Activated CD8-positive, alpha-beta T cell treated with anti-CD3 and anti-CD28 coated beads for 36 hours (primary cell): Measurements from ENCODE around the gene CRIM1. TPM values are rescaled to one million over a fixed set of nuclear protein-coding genes. Genes with fewer than 3 reads are reported as not detected.

ENCODE experiments used
- ATAC-seq: fragments of 200-7000 bp; cut with Tn5 transposase; one replicate; pipeline ENCODE4 v1.10.0; 2021; ENCODE audit warnings: mild to moderate bottlenecking, moderate library complexity
- CTCF ChIA-PET: fragments of 350-600 bp; sonication (Branson Sonifier 250); formaldehyde crosslinking; loops from one replicate; lab custom pipeline; 2021; ENCODE audit warnings: antibody characterized with exemption; lab: Charles Lee
- POLR2A ChIA-PET: fragments of 350-600 bp; sonication (Branson Sonifier 250); formaldehyde crosslinking; loops from one replicate; lab custom pipeline; 2021; ENCODE audit warnings: antibody characterized with exemption; lab: Charles Lee
- DNase-seq: peaks from one replicate; pipeline ENCODE4 v3.0.0-alpha.2; 2020
- H3K27ac Mint-ChIP-seq: one replicate; pipeline ENCODE4 v1.8.0; 2021; ENCODE audit warnings: mild to moderate bottlenecking, mixed read lengths
- H3K27me3 Mint-ChIP-seq: one replicate; pipeline ENCODE4 v1.8.0; 2021; ENCODE audit warnings: mixed read lengths
- H3K36me3 Mint-ChIP-seq: one replicate; pipeline ENCODE4 v1.8.0; 2021; ENCODE audit warnings: low read depth, mixed read lengths
- H3K4me1 Mint-ChIP-seq: one replicate; pipeline ENCODE4 v1.8.0; 2021; ENCODE audit warnings: low read depth, mixed read lengths
- H3K4me3 Mint-ChIP-seq: one replicate; pipeline ENCODE4 v1.8.0; 2021; ENCODE audit warnings: mild to moderate bottlenecking, moderate library complexity, mixed read lengths
- H3K9me3 Mint-ChIP-seq: one replicate; pipeline ENCODE4 v1.8.0; 2021; ENCODE audit warnings: mixed read lengths
- intact Hi-C: fragments of 100-400 bp; cut with micrococcal nuclease; formaldehyde crosslinking; loops from one replicate; pipeline ENCODE4 v1.10.0; 2022
- total RNA-seq, 2 experiments: library from RNA; stranded (reverse); gene quantifications; one replicate each; pipeline ENCODE4 v1.2.3, GENCODE V29; 2021
- TF ChIP-seq, protein P1 (sequence below): fragments of 200-600 bp; IDR thresholded peaks from one replicate; pipeline ENCODE4 v1.8.0; 2022; ENCODE audit warnings: antibody characterized with exemption, mild to moderate bottlenecking

The CRIM1 gene
- total RNA-seq, 2 experiments from 2014 or later, result 14.4 to 15.9 TPM

DNA sequence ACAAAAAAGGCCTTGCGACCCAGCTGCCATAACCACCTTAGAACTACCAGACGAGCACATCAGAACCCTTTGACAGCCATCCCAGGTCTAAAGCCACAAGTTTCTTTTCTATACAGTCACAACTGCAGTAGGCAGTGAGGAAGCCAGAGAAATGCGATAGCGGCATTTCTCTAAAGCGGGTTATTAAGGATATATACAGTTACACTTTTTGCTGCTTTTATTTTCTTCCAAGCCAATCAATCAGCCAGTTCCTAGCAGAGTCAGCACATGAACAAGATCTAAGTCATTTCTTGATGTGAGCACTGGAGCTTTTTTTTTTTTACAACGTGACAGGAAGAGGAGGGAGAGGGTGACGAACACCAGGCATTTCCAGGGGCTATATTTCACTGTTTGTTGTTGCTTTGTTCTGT, 193.6 kb downstream of the CRIM1 start:
- ATAC-seq (peak; percentile 51), DNase-seq (no peak)
- Mint-ChIP-seq H3K9me3 (no peaks in the 10 kb centered on the region), H3K4me3 (no peak overlapping the region), H3K36me3 (peaks cover 39% of the 10 kb centered on the region), H3K27ac (peak overlapping the region; percentile 37), H3K4me1 (peaks cover 11% of the 10 kb centered on the region), H3K27me3 (no peaks in the 10 kb centered on the region)
- TF ChIP-seq, protein P1, sequence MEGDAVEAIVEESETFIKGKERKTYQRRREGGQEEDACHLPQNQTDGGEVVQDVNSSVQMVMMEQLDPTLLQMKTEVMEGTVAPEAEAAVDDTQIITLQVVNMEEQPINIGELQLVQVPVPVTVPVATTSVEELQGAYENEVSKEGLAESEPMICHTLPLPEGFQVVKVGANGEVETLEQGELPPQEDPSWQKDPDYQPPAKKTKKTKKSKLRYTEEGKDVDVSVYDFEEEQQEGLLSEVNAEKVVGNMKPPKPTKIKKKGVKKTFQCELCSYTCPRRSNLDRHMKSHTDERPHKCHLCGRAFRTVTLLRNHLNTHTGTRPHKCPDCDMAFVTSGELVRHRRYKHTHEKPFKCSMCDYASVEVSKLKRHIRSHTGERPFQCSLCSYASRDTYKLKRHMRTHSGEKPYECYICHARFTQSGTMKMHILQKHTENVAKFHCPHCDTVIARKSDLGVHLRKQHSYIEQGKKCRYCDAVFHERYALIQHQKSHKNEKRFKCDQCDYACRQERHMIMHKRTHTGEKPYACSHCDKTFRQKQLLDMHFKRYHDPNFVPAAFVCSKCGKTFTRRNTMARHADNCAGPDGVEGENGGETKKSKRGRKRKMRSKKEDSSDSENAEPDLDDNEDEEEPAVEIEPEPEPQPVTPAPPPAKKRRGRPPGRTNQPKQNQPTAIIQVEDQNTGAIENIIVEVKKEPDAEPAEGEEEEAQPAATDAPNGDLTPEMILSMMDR, result no peak
- POLR2A ChIA-PET, result no interaction called here
- intact Hi-C loops, result no loop called here
- CTCF ChIA-PET, result interaction anchor here (0.6 to 1.2 kb wide), 3 partner anchors 17 to 237 kb away, joined by 3 read pairs; no protein-coding TSS in a partner anchor

DNA sequence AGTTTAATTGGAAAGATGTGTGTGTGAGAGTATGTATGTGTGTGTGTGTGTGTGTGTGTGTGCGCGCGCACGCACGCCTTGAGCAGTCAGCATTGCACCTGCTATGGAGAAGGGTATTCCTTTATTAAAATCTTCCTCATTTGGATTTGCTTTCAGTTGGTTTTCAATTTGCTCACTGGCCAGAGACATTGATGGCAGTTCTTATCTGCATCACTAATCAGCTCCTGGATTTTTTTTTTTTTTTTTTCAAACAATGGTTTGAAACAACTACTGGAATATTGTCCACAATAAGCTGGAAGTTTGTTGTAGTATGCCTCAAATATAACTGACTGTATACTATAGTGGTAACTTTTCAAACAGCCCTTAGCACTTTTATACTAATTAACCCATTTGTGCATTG, 194.4 kb downstream of the CRIM1 start:
- TF ChIP-seq, protein P1, result no peak
- no peaks in the 10 kb centered on the region for H3K9me3 Mint-ChIP-seq
- CTCF ChIA-PET, result no interaction called here
- ATAC-seq, result no peak
- H3K27ac Mint-ChIP-seq, result no peak overlapping the region
- no peaks in the 10 kb centered on the region for H3K27me3 Mint-ChIP-seq
- POLR2A ChIA-PET, result no interaction called here
- intact Hi-C loops, result no loop called here
- H3K4me3 Mint-ChIP-seq, result no peak overlapping the region
- peaks cover 11% of the 10 kb centered on the region for H3K4me1 Mint-ChIP-seq
- H3K36me3 Mint-ChIP-seq, result peaks cover 43% of the 10 kb centered on the region
- DNase-seq, result no peak

DNA sequence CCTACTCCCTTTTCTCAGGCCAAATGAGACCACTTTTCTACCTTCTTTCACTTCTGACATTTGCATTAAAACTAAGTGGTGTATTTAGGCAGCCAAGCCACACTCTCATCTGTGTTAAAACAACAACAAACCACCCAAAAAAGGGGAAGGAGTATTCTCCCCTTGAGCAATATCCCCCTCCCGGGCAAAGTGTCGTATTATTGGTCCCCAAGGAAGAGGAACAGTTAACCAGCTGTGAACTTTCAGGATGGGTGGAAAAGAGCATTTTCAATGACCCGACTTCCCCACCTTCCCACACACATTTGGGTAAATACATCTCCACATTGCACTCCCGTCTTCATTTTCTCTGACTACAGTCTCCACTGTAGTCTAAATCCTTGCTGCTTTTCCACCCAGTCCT, 198.1 kb downstream of the CRIM1 start:
- intact Hi-C loops, result no loop called here
- Mint-ChIP-seq H3K9me3 (no peaks in the 10 kb centered on the region), H3K27me3 (no peaks in the 10 kb centered on the region), H3K4me1 (peaks cover 11% of the 10 kb centered on the region), H3K36me3 (peaks cover 31% of the 10 kb centered on the region), H3K4me3 (no peak overlapping the region), H3K27ac (no peak overlapping the region)
- CTCF ChIA-PET, result interaction anchor here (1.7 kb wide), 1 partner anchor 201 kb away, joined by 4 read pairs; no protein-coding TSS in a partner anchor
- DNase-seq (no peak), ATAC-seq (no peak)
- POLR2A ChIA-PET, result no interaction called here
- TF ChIP-seq, protein P1, result no peak

DNA sequence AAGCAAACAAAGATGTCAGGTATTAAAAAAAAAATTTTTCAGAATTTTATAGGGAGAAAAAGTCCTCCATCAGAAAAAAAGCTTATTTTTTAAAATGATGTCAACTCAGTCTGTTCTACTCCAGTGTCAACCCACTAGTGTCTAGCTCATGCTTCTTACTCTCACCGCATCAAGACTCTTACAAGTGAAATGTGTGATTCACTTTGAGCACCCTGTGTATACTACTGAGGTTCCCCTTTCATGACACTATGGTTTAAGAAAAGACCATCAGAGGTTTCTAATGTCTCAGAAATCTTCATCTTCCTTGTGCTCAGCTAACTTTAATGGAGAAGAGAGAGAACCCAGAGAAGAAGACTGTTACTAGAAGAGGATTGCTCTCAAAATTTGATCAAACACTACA, 199.0 kb downstream of the CRIM1 start:
- TF ChIP-seq, protein P1, result no peak
- DNase-seq (no peak), ATAC-seq (no peak)
- intact Hi-C loops, result no loop called here
- ChIA-PET CTCF (interaction anchor here (3.0 kb wide), 1 partner anchor 12 kb away, joined by 8 read pairs; no protein-coding TSS in a partner anchor), POLR2A (no interaction called here)
- H3K27ac Mint-ChIP-seq, result no peak overlapping the region
- no peak overlapping the region for H3K4me3 Mint-ChIP-seq
- peaks cover 5% of the 10 kb centered on the region for H3K4me1 Mint-ChIP-seq
- no peaks in the 10 kb centered on the region for H3K27me3 Mint-ChIP-seq
- H3K36me3 Mint-ChIP-seq, result peaks cover 26% of the 10 kb centered on the region
- no peaks in the 10 kb centered on the region for H3K9me3 Mint-ChIP-seq

DNA sequence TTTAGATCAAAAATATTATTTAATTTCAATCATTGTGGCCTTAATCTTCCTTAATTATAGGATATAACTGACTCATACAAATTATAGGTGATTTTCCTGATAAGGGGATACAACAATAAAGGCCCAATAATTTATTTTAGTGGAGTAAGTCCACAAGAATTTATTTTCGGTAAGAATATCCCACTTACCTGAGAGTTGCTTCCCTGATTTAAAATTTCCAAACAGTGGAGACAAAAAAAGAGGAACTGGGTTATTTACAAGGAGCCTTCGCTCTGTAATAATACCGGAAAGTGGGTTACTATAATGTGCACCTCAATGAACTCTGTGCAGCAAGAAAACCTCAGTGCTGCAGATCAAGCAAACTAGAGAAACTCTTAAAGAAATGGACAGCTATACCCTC, 200.2 kb downstream of the CRIM1 start:
- CTCF ChIA-PET, result interaction anchor here (3.0 kb wide), 1 partner anchor 14 kb away, joined by 8 read pairs; no protein-coding TSS in a partner anchor
- no peaks in the 10 kb centered on the region for H3K4me1 Mint-ChIP-seq
- DNase-seq (no peak), ATAC-seq (no peak)
- TF ChIP-seq, protein P1, result no peak
- H3K9me3 Mint-ChIP-seq, result no peaks in the 10 kb centered on the region
- H3K27ac Mint-ChIP-seq, result no peak overlapping the region
- no peaks in the 10 kb centered on the region for H3K27me3 Mint-ChIP-seq
- H3K4me3 Mint-ChIP-seq, result no peak overlapping the region
- intact Hi-C loops, result no loop called here
- H3K36me3 Mint-ChIP-seq, result peaks cover 30% of the 10 kb centered on the region
- POLR2A ChIA-PET, result no interaction called here
